OCI-M1 (cell line): ENCODE results near the gene FAM78B.

Experiments used
- DNase-seq: peaks from one replicate; lab custom pipeline; 2025; lab: John Stamatoyannopoulos, UW

FAM78B gene

GRCh38 chr1:166166698-166167571, at the start of gene FAM78B:
FAM78B (minus strand) TSS chr1:166167001; CDS start chr1:166166248, 753 bp downstream.
- DNase-seq: no peak

GRCh38 chr1:166202546-166202945, 35.7 kb upstream of the FAM78B start:
- no peak for DNase-seq

- no peak for DNase-seq
Observed at GRCh38 chr1:166200743-166201142, 33.9 kb upstream of the FAM78B start.

- no peak for DNase-seq
Observed at GRCh38 chr1:166197597-166197996, 30.8 kb upstream of the FAM78B start.

- DNase-seq: no peak
Observed at GRCh38 chr1:166197141-166197540, 30.3 kb upstream of the FAM78B start.

GRCh38 chr1:166193057-166193698, 26.4 kb upstream of the FAM78B start:
- DNase-seq: no peak

GRCh38 chr1:166190400-166190799, 23.6 kb upstream of the FAM78B start:
- DNase-seq: no peak

- DNase-seq: no peak
Observed at GRCh38 chr1:166189126-166189525, 22.3 kb upstream of the FAM78B start.

GRCh38 chr1:166185526-166185925, 18.7 kb upstream of the FAM78B start:
- no peak for DNase-seq

GRCh38 chr1:166184897-166185296, 18.1 kb upstream of the FAM78B start:
- DNase-seq: no peak

- no peak for DNase-seq
Observed at GRCh38 chr1:166184012-166184411, 17.2 kb upstream of the FAM78B start.

GRCh38 chr1:166182281-166182680, 15.5 kb upstream of the FAM78B start:
- DNase-seq: no peak

- DNase-seq: no peak
Observed at GRCh38 chr1:166176416-166176815, 9.6 kb upstream of the FAM78B start.

GRCh38 chr1:166175032-166175431, 8.2 kb upstream of the FAM78B start:
- DNase-seq: no peak

- no peak for DNase-seq
Observed at GRCh38 chr1:166174108-166174507, 7.3 kb upstream of the FAM78B start.

GRCh38 chr1:166172106-166172505, 5.3 kb upstream of the FAM78B start:
- no peak for DNase-seq

GRCh38 chr1:166170726-166171125, 3.9 kb upstream of the FAM78B start:
- DNase-seq: no peak

GRCh38 chr1:166170075-166170474, 3.3 kb upstream of the FAM78B start:
- no peak for DNase-seq

- no peak for DNase-seq
Observed at GRCh38 chr1:166169182-166169581, 2.4 kb upstream of the FAM78B start.

GRCh38 chr1:166167572-166167925, 748 bp upstream of the FAM78B start:
- DNase-seq: no peak

GRCh38 chr1:166166329-166166697, 488 bp downstream of the FAM78B start:
- no peak for DNase-seq

- DNase-seq: no peak
Observed at GRCh38 chr1:166165661-166166328, 1.0 kb downstream of the FAM78B start.
